ENCODE data around the gene CFAP57. TPM values are rescaled to one million over a fixed set of nuclear protein-coding genes. Genes with fewer than 3 reads are reported as not detected.

CFAP57 gene
- total and polyA plus RNA-seq, 2 of the 13 experiments (the other 11 are each of a cell fraction or from before 2014, with no cell fraction given) = 0.01 TPM; not detected in 1

DNA sequence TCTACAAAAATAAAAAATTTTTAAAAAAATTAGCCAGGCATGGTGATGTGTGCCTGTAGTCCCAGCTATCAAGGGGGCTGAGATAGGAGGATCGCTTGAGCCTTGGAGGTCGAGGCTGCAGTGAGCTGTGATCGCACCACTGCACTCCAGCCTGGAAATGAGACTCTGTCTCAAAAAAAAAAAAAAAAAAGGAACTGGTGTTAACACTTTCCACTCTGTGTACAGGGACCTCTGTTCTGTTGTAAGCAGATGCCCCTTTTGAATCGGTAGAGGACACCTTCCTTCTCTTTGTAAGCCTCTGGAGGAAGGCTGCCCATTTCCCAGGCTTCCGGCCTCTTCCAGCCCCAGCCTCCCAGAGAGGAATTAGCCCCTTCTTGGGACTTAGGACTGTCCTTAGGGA, 120.5 kb downstream of the CFAP57 start (continued):
- TF ChIP-seq ZNF749 (CRISPR knock-in tag; IDR thresholded peaks at IDR 0.05; ENCODE audit: borderline replicate concordance) = no peak
- no peak for TF ChIP-seq ZNF501 (CRISPR knock-in tag; IDR thresholded peaks at IDR 0.05)
- no peak for TF ChIP-seq ZNF451 (CRISPR knock-in tag; IDR thresholded peaks at IDR 0.05)
- no peak for TF ChIP-seq RARA (CRISPR knock-in tag; IDR thresholded peaks at IDR 0.05)
- TF ChIP-seq SMAD9 (CRISPR knock-in tag; IDR thresholded peaks at IDR 0.05) = no peak

DNA sequence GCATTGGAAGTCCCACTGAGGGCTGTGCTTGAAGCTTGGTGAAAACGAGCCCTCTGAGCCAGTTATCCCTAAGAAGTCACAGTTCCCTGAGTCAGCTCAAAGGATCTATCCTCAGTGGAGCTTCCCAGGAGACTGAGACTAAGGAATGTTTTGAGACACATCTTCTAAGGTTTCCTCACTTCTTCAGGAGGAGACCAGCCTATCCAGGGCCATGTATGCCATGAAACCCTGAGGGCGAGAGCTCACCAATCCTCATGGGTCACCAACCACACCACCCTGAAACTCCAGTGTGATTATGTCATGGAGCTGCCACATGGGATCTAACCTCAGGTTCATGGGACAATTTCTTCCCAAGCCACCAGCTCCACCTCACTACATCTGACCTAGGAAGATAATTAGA, 121.0 kb downstream of the CFAP57 start:
- Histone ChIP-seq H3K9ac (ENCODE audit: insufficient read depth, low read depth, low read length) (no peak overlapping the region), H3K4me2 (ENCODE audit: low read depth, low read length) (no peak overlapping the region), H3K4me3 (replicated peaks in 1 of 3; ENCODE audit: insufficient read depth in 1 of 3, low read depth in 2 of 3, low read length in 3 of 3) (no peak overlapping the region), H3K4me1 (ENCODE audit: insufficient read depth, low read length) (peaks cover 25% of the 10 kb centered on the region), H3K27me3 (ENCODE audit: control insufficient read depth in 1 of 2, insufficient read depth in 2 of 2, low read length in 2 of 2) (peaks cover 1 to 28% of the 10 kb centered on the region in 2 experiments; a peak in 4 of 5 replicates), H3K79me2 (ENCODE audit: insufficient read depth, low read length) (no peaks in the 10 kb centered on the region), H2AFZ (ENCODE audit: low read length) (no peak overlapping the region), H4K20me1 (ENCODE audit: insufficient read depth, low read length) (no peaks in the 10 kb centered on the region), H3K36me3 (replicated peaks in 1 of 2; ENCODE audit: control insufficient read depth in 1 of 2, insufficient read depth in 2 of 2, low read length in 2 of 2) (no peaks in the 10 kb centered on the region), H3K9me3 (ENCODE audit: low read length) (no peaks in the 10 kb centered on the region), H3K27ac (ENCODE audit: extremely low read length, insufficient read depth, low read length) (no peak overlapping the region)
- no peak for DNase-seq (ENCODE audit: low spot score)
- no peak for ATAC-seq
- intact Hi-C loops (cut with micrococcal nuclease; ENCODE audit: unreplicated experiment) = no loop called here
- POLR2A ChIA-PET = no interaction called here
- BruUV-seq (replicated peaks) = no TSS peak
- no peak for FAIRE-seq
- in situ Hi-C loops (cut with HindIII; ENCODE audit: extremely low pct_ligation_motif_present, low pct_unique_long_range_greater_than_20kb) = no loop called here
- WGBS (ENCODE audit: low lambda C conversion rate) = 11% methylated on average over 2 of the region's 2 CpGs
- CTCF ChIA-PET (ENCODE audit: low intra/inter-chr PET ratio, low total read pairs) = no interaction called here
- TF ChIP-seq, protein P1, sequence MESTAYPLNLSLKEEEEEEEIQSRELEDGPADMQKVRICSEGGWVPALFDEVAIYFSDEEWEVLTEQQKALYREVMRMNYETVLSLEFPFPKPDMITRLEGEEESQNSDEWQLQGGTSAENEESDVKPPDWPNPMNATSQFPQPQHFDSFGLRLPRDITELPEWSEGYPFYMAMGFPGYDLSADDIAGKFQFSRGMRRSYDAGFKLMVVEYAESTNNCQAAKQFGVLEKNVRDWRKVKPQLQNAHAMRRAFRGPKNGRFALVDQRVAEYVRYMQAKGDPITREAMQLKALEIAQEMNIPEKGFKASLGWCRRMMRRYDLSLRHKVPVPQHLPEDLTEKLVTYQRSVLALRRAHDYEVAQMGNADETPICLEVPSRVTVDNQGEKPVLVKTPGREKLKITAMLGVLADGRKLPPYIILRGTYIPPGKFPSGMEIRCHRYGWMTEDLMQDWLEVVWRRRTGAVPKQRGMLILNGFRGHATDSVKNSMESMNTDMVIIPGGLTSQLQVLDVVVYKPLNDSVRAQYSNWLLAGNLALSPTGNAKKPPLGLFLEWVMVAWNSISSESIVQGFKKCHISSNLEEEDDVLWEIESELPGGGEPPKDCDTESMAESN (CRISPR knock-in tag; conservative IDR thresholded peaks at IDR 0.05) = no peak
- TF ChIP-seq, protein P2, sequence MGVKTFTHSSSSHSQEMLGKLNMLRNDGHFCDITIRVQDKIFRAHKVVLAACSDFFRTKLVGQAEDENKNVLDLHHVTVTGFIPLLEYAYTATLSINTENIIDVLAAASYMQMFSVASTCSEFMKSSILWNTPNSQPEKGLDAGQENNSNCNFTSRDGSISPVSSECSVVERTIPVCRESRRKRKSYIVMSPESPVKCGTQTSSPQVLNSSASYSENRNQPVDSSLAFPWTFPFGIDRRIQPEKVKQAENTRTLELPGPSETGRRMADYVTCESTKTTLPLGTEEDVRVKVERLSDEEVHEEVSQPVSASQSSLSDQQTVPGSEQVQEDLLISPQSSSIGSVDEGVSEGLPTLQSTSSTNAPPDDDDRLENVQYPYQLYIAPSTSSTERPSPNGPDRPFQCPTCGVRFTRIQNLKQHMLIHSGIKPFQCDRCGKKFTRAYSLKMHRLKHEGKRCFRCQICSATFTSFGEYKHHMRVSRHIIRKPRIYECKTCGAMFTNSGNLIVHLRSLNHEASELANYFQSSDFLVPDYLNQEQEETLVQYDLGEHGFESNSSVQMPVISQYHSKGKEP (CRISPR knock-in tag; IDR thresholded peaks at IDR 0.05) = no peak
- no peak for TF ChIP-seq ZBTB21 (CRISPR knock-in tag; IDR thresholded peaks at IDR 0.05)
- TF ChIP-seq, protein P3, sequence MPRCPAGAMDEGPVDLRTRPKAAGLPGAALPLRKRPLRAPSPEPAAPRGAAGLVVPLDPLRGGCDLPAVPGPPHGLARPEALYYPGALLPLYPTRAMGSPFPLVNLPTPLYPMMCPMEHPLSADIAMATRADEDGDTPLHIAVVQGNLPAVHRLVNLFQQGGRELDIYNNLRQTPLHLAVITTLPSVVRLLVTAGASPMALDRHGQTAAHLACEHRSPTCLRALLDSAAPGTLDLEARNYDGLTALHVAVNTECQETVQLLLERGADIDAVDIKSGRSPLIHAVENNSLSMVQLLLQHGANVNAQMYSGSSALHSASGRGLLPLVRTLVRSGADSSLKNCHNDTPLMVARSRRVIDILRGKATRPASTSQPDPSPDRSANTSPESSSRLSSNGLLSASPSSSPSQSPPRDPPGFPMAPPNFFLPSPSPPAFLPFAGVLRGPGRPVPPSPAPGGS (CRISPR knock-in tag; IDR thresholded peaks at IDR 0.05) = no peak
- TF ChIP-seq, protein P4, sequence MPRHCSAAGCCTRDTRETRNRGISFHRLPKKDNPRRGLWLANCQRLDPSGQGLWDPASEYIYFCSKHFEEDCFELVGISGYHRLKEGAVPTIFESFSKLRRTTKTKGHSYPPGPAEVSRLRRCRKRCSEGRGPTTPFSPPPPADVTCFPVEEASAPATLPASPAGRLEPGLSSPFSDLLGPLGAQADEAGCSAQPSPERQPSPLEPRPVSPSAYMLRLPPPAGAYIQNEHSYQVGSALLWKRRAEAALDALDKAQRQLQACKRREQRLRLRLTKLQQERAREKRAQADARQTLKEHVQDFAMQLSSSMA (CRISPR knock-in tag; IDR thresholded peaks at IDR 0.05) = no peak
- TF ChIP-seq, protein P5, sequence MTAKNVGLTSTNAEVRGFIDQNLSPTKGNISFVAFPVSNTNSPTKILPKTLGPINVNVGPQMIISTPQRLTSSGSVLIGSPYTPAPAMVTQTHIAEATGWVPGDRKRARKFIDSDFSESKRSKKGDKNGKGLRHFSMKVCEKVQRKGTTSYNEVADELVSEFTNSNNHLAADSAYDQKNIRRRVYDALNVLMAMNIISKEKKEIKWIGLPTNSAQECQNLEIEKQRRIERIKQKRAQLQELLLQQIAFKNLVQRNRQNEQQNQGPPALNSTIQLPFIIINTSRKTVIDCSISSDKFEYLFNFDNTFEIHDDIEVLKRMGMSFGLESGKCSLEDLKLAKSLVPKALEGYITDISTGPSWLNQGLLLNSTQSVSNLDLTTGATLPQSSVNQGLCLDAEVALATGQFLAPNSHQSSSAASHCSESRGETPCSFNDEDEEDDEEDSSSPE (CRISPR knock-in tag; IDR thresholded peaks at IDR 0.05) = no peak
